ENCODE results near the gene ANTXRL.
"Not testable (repeated sequence)": the region's sequence is repeated elsewhere in the genome, so short reads cannot be mapped to it uniquely, and the experiment has no call there.

The ANTXRL gene

GRCh38 chr10:46307281-46308112 is 20.7 kb downstream of the ANTXRL start:
- no peak for DNase-seq (ENCODE audit: low read depth in 2 of 3, low spot score in 1 of 3)

- DNase-seq (ENCODE audit: low read depth in 2 of 3, low spot score in 1 of 3) = no peak
Observed at GRCh38 chr10:46308113-46308415, 21.3 kb downstream of the ANTXRL start.

GRCh38 chr10:46308666-46309450 is 22.1 kb downstream of the ANTXRL start:
- no peak for DNase-seq (ENCODE audit: low read depth in 2 of 3, low spot score in 1 of 3)

GRCh38 chr10:46309511-46310142 is 22.8 kb downstream of the ANTXRL start:
- no peak for DNase-seq (ENCODE audit: low read depth in 2 of 3, low spot score in 1 of 3)

GRCh38 chr10:46310143-46310514 is 23.3 kb downstream of the ANTXRL start:
- no peak for DNase-seq (ENCODE audit: low read depth in 2 of 3, low spot score in 1 of 3)

- DNase-seq (ENCODE audit: low read depth in 2 of 3, low spot score in 1 of 3) = no peak
Observed at GRCh38 chr10:46310851-46311250, 24.1 kb downstream of the ANTXRL start.

GRCh38 chr10:46311501-46311951 is 24.7 kb downstream of the ANTXRL start:
- no peak for DNase-seq (ENCODE audit: low read depth in 2 of 3, low spot score in 1 of 3)

GRCh38 chr10:46311961-46312431 is 25.2 kb downstream of the ANTXRL start:
- DNase-seq (ENCODE audit: low read depth in 2 of 3, low spot score in 1 of 3) = not testable (repeated sequence)

- no peak for DNase-seq (ENCODE audit: low read depth in 2 of 3, low spot score in 1 of 3)
Observed at GRCh38 chr10:46312953-46313352, 26.2 kb downstream of the ANTXRL start.

GRCh38 chr10:46314071-46314470 is 27.3 kb downstream of the ANTXRL start:
- DNase-seq (ENCODE audit: low read depth in 2 of 3, low spot score in 1 of 3) = no peak

GRCh38 chr10:46315071-46315860 is 28.5 kb downstream of the ANTXRL start:
- not testable (repeated sequence) for DNase-seq (ENCODE audit: low read depth in 2 of 3, low spot score in 1 of 3)

GRCh38 chr10:46317370-46317769 is 30.6 kb downstream of the ANTXRL start:
- no peak for DNase-seq (ENCODE audit: low read depth in 2 of 3, low spot score in 1 of 3)

GRCh38 chr10:46317889-46318288 is 31.1 kb downstream of the ANTXRL start:
- no peak for DNase-seq (ENCODE audit: low read depth in 2 of 3, low spot score in 1 of 3)

GRCh38 chr10:46318799-46319198 is 32.0 kb downstream of the ANTXRL start:
- no peak for DNase-seq (ENCODE audit: low read depth in 2 of 3, low spot score in 1 of 3)

- no peak for DNase-seq (ENCODE audit: low read depth in 2 of 3, low spot score in 1 of 3)
Observed at GRCh38 chr10:46319389-46319788, 32.6 kb downstream of the ANTXRL start.

GRCh38 chr10:46321770-46322169 is 35.0 kb downstream of the ANTXRL start:
- DNase-seq (ENCODE audit: low read depth in 2 of 3, low spot score in 1 of 3) = no peak

GRCh38 chr10:46323176-46323575 is 36.4 kb downstream of the ANTXRL start:
- no peak for DNase-seq (ENCODE audit: low read depth in 2 of 3, low spot score in 1 of 3)

- DNase-seq (ENCODE audit: low read depth in 2 of 3, low spot score in 1 of 3) = no peak
Observed at GRCh38 chr10:46325021-46325420, 38.2 kb downstream of the ANTXRL start.

- DNase-seq (ENCODE audit: low read depth in 2 of 3, low spot score in 1 of 3) = no peak
Observed at GRCh38 chr10:46326066-46326465, 39.3 kb downstream of the ANTXRL start.

- DNase-seq (ENCODE audit: low read depth in 2 of 3, low spot score in 1 of 3) = no peak
Observed at GRCh38 chr10:46326971-46327370, 40.2 kb downstream of the ANTXRL start.

GRCh38 chr10:46327685-46328084 is 40.9 kb downstream of the ANTXRL start:
- no peak for DNase-seq (ENCODE audit: low read depth in 2 of 3, low spot score in 1 of 3)

Measured in stimulated activated CD4-positive, alpha-beta T cell treated with anti-CD3 and anti-CD28 coated beads, Interleukin-12 subunit alpha, Interleukin-12 subunit beta, amount 100 ng/mL, for 48 hours (primary cell).